Measurements from ENCODE around the gene RENBP.

The RENBP gene

DNA sequence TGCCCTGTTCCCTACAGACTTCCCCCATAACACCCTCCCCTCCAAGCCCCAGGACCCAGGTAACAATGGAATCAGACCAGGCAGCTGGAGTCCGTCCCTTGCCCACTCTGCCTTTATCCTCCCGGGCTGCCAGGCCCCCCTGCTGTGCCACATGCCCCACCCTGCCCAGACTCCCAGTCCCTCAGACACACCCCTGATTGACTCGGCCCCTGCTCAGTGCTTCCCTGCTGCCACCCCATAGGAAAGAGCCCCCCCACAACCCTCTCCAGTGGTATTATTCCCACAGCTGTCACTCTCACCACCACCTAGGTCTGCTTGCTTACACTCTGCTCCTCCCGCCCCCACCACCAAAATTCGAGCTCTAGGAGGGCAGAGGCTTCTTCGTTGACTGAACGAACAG lies 4.9 kb downstream of the RENBP start:
- Histone ChIP-seq H3K9me3 (ENCODE audit: control insufficient read depth, insufficient read depth, low read length) (no peaks in the 10 kb centered on the region), H3K36me3 (ENCODE audit: insufficient read depth, low read length) (no peaks in the 10 kb centered on the region), H3K4me1 (ENCODE audit: insufficient read depth, low read length) (peaks cover 17% of the 10 kb centered on the region), H3K9ac (ENCODE audit: low read depth, low read length) (no peak overlapping the region)

DNA sequence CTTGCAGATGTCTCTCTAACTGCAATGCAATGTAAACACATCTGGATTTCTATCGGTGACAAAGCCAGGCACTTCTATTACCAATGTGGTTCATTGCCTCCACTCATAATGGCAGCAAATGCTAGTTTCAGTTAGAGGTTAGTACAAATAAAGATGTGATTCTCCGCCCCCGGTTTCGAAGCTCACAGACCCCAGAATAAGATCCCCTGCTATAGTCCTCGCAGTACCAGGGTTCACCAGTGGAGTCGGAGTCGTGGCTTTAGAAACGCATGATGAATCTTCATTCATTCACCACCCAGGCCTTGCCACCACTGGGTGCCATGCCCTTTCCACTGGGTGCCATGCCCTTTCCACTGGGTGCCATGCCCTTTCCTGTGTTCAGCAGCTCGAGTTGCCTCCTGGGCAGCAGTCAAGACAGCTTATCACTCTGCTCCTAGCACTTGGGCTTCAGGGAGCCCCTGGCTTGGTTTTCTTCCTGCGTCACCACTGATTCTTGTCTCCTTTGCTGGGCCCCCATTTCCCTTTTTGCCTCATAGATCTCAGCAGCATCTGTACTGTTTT lies 6.1 kb downstream of the RENBP start:
- H3K9me3 ChIP-seq (ENCODE audit: control insufficient read depth, insufficient read depth, low read length), result no peaks in the 10 kb centered on the region
- no peak overlapping the region for H3K9ac ChIP-seq (ENCODE audit: low read depth, low read length)
- peaks cover 11% of the 10 kb centered on the region for H3K4me1 ChIP-seq (ENCODE audit: insufficient read depth, low read length)
- peaks cover 3% of the 10 kb centered on the region; the same call in 1 of the 2 replicates for H3K36me3 ChIP-seq (ENCODE audit: insufficient read depth, low read length)

DNA sequence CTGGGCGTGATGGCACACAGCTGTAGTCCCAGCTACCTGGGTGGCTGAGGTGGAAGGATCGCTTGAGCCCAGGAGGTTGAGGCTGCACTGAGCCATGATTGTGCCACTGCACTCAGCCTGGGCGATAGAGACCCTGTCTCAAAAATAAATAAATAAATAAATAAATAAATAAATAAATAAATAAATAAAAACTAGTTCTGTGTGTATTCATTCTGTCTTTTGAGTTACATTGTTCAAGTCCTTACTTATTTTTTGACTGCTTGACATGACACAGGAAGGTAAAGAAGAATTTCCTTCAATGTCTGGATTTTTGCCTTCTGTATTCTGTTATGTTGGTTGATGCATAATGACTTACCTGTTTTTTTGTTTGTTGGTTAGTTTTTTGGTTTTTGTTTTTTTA lies 7.4 kb downstream of the RENBP start:
- Histone ChIP-seq H3K4me1 (ENCODE audit: insufficient read depth, low read length) (peaks cover 10% of the 10 kb centered on the region), H3K9me3 (ENCODE audit: control insufficient read depth, insufficient read depth, low read length) (no peaks in the 10 kb centered on the region), H3K9ac (ENCODE audit: low read depth, low read length) (no peak overlapping the region), H3K36me3 (ENCODE audit: insufficient read depth, low read length) (peaks cover 9% of the 10 kb centered on the region)

DNA sequence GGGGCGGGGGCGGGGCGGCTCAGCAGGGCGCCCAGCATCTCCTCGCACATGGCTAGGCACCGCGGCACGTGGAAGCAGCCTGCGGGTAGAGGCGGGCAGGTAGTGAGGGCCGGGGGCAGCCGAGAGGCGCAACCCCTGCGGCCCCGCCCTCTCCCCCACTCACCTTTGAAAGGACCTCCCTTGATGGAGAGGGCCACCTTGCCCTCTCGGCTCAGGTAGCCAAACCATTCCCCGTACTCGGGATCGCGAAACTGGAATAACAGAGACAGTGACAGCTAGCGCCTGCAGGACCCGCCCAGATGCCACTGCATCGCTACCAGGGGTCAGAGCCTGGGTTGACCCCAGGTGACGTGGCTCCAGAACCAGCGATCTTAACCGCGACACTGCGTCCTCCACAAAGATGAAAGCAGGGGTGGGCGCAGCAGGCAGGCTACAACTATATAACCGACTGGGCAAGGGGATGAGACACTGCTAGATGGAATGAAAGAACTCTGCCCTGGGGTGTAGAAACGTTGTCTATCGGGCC lies 9.1 kb downstream of the RENBP start:
- no peaks in the 10 kb centered on the region for H3K9me3 ChIP-seq (ENCODE audit: control insufficient read depth, insufficient read depth, low read length)
- H3K36me3 ChIP-seq (ENCODE audit: insufficient read depth, low read length), result peaks cover 13% of the 10 kb centered on the region
- peak overlapping the region; percentile 48; the same call in 1 of the 2 replicates for H3K9ac ChIP-seq (ENCODE audit: low read depth, low read length)
- peaks cover 4% of the 10 kb centered on the region for H3K4me1 ChIP-seq (ENCODE audit: insufficient read depth, low read length)

DNA sequence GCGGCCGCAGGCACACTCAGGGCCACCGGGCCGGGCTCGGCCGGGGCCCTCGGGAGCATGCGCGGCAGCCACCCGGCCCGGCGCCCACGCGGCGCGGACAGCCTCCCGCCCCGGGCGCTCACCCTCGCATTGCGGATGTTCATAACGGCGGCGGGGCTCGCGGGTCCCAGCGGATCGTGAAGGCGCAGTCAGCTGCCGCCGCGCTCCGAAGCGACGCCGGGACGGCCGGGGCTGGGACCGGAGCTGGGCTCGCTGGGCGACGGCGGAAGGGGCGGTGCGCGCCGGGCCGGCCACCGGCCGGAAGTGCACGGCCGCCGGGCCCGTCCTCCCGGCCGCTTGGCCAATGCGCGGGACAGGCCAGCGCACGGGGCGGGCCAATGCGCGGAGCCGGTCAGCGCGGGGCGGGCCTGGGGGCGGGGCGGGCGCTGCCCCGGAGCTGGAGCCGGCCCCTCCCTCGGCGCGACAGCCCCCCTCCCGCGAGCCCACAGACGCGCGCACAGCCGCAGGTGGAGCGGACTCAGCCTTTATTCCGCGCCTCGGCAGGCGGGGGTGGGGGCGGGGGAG lies 9.6 kb downstream of the RENBP start, which contains the start of gene NAA10:
TSS of gene NAA10 (minus strand) at position 276 of the 564 bp plus-strand sequence. CDS start at position 143, 133 bp downstream.
- H3K4me1 ChIP-seq (ENCODE audit: insufficient read depth, low read length), result no peaks in the 10 kb centered on the region; the same call in 1 of the 2 replicates
- peaks cover 13% of the 10 kb centered on the region for H3K36me3 ChIP-seq (ENCODE audit: insufficient read depth, low read length)
- H3K9me3 ChIP-seq (ENCODE audit: control insufficient read depth, insufficient read depth, low read length), result no peaks in the 10 kb centered on the region
- peak within 1 kb of the TSS; percentile 77 for H3K9ac ChIP-seq (ENCODE audit: low read depth, low read length)

GRCh38 chrX:153934148-153934761 lies 10.2 kb downstream of the RENBP start:
- Histone ChIP-seq H3K4me1 (ENCODE audit: insufficient read depth, low read length) (no peaks in the 10 kb centered on the region; the same call in 1 of the 2 replicates), H3K9me3 (ENCODE audit: control insufficient read depth, insufficient read depth, low read length) (no peaks in the 10 kb centered on the region), H3K36me3 (ENCODE audit: insufficient read depth, low read length) (peaks cover 13% of the 10 kb centered on the region), H3K9ac (ENCODE audit: low read depth, low read length) (peak overlapping the region; percentile 77)

GRCh38 chrX:153933748-153934147 lies 10.7 kb downstream of the RENBP start:
- no peaks in the 10 kb centered on the region for H3K9me3 ChIP-seq (ENCODE audit: control insufficient read depth, insufficient read depth, low read length)
- peaks cover 13% of the 10 kb centered on the region for H3K36me3 ChIP-seq (ENCODE audit: insufficient read depth, low read length)
- H3K9ac ChIP-seq (ENCODE audit: low read depth, low read length), result peak overlapping the region; percentile 77
- no peaks in the 10 kb centered on the region; the same call in 1 of the 2 replicates for H3K4me1 ChIP-seq (ENCODE audit: insufficient read depth, low read length)

- no peak overlapping the region for H3K9ac ChIP-seq (ENCODE audit: low read depth, low read length)
- no peaks in the 10 kb centered on the region; the same call in 1 of the 2 replicates for H3K4me1 ChIP-seq (ENCODE audit: insufficient read depth, low read length)
- H3K9me3 ChIP-seq (ENCODE audit: control insufficient read depth, insufficient read depth, low read length), result no peaks in the 10 kb centered on the region
- peaks cover 13% of the 10 kb centered on the region for H3K36me3 ChIP-seq (ENCODE audit: insufficient read depth, low read length)
These were observed 12.1 kb downstream of the RENBP start for GRCh38 chrX:153932220-153932915.

DNA sequence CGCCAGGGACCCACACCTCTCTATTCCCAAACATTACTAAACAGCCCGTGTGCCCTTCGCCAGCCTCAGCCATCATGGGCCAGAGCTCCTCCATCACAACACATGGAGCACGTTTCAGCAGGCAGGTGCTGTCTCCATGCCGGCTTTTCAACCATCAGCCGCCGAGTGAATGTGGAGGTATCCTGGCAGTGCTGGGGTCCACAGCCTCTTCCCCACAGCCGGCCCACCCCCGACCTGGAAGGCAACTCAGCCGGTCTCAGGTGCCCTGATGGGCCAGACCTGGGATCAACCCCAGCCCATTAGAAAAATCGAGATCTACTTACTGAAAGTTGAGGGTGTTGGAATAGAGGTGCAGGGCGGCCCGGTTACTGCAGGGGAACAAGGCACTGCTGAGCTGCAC lies 12.7 kb downstream of the RENBP start:
- no peaks in the 10 kb centered on the region; the same call in 1 of the 2 replicates for H3K4me1 ChIP-seq (ENCODE audit: insufficient read depth, low read length)
- no peak overlapping the region for H3K9ac ChIP-seq (ENCODE audit: low read depth, low read length)
- H3K36me3 ChIP-seq (ENCODE audit: insufficient read depth, low read length), result peaks cover 13% of the 10 kb centered on the region
- no peaks in the 10 kb centered on the region for H3K9me3 ChIP-seq (ENCODE audit: control insufficient read depth, insufficient read depth, low read length)

- H3K9me3 ChIP-seq (ENCODE audit: control insufficient read depth, insufficient read depth, low read length), result no peaks in the 10 kb centered on the region
- no peaks in the 10 kb centered on the region; the same call in 1 of the 2 replicates for H3K4me1 ChIP-seq (ENCODE audit: insufficient read depth, low read length)
- H3K9ac ChIP-seq (ENCODE audit: low read depth, low read length), result no peak overlapping the region
These were observed 13.3 kb downstream of the RENBP start for GRCh38 chrX:153931151-153931550.

GRCh38 chrX:153930011-153930910 lies 14.2 kb downstream of the RENBP start:
- peaks cover 13% of the 10 kb centered on the region for H3K36me3 ChIP-seq (ENCODE audit: insufficient read depth, low read length)

More at GRCh38 chrX:153931151-153931550, 13.3 kb downstream of the RENBP start:
- peaks cover 13% of the 10 kb centered on the region for H3K36me3 ChIP-seq (ENCODE audit: insufficient read depth, low read length)

GRCh38 chrX:153929576-153929975 lies 14.9 kb downstream of the RENBP start:
- Histone ChIP-seq H3K4me1 (ENCODE audit: insufficient read depth, low read length) (peaks cover 9% of the 10 kb centered on the region), H3K9ac (ENCODE audit: low read depth, low read length) (no peak overlapping the region), H3K36me3 (ENCODE audit: insufficient read depth, low read length) (peaks cover 13% of the 10 kb centered on the region), H3K9me3 (ENCODE audit: control insufficient read depth, insufficient read depth, low read length) (no peaks in the 10 kb centered on the region)

More at GRCh38 chrX:153930011-153930910, 14.2 kb downstream of the RENBP start:
- Histone ChIP-seq H3K9ac (ENCODE audit: low read depth, low read length) (no peak overlapping the region), H3K9me3 (ENCODE audit: control insufficient read depth, insufficient read depth, low read length) (no peaks in the 10 kb centered on the region), H3K4me1 (ENCODE audit: insufficient read depth, low read length) (peaks cover 2% of the 10 kb centered on the region; the same call in 1 of the 2 replicates)

GRCh38 chrX:153928846-153929245 lies 15.6 kb downstream of the RENBP start:
- Histone ChIP-seq H3K4me1 (ENCODE audit: insufficient read depth, low read length) (peaks cover 14% of the 10 kb centered on the region), H3K9ac (ENCODE audit: low read depth, low read length) (no peak overlapping the region; the same call in 1 of the 2 replicates), H3K36me3 (ENCODE audit: insufficient read depth, low read length) (peaks cover 13% of the 10 kb centered on the region), H3K9me3 (ENCODE audit: control insufficient read depth, insufficient read depth, low read length) (no peaks in the 10 kb centered on the region)

Measured in ES-I3 (cell line).